ENCODE results near the gene PRKD1. TPM values are rescaled to one million over a fixed set of nuclear protein-coding genes. Genes with fewer than 3 reads are reported as not detected.

PRKD1 gene
- total RNA-seq, 1 donor from 2014 or later = 0.53 TPM

GRCh38 chr14:29637411-29637810 lies 290.2 kb downstream of the PRKD1 start:
- DNase-seq (ENCODE audit: low read depth) (peak; percentile 11), FAIRE-seq (no peak)
- TF ChIP-seq CTCF (IDR thresholded peaks at IDR 0.05; ENCODE audit: insufficient read depth, low read length, severe bottlenecking) = no peak
- H3K36me3 ChIP-seq (ENCODE audit: control insufficient read depth, insufficient read depth, low read length) = no peaks in the 10 kb centered on the region
- H3K4me3 ChIP-seq (ENCODE audit: low read depth, low read length) = no peak overlapping the region
- H3K27me3 ChIP-seq (ENCODE audit: control insufficient read depth, insufficient read depth, low read length) = no peaks in the 10 kb centered on the region

- no peaks in the 10 kb centered on the region for H3K36me3 ChIP-seq (ENCODE audit: control insufficient read depth, insufficient read depth, low read length)
- no peaks in the 10 kb centered on the region for H3K27me3 ChIP-seq (ENCODE audit: control insufficient read depth, insufficient read depth, low read length)
- DNase-seq (ENCODE audit: low read depth) = no peak
- FAIRE-seq = no peak
- no peak overlapping the region for H3K4me3 ChIP-seq (ENCODE audit: low read depth, low read length)
- no peak for TF ChIP-seq CTCF (IDR thresholded peaks at IDR 0.05; ENCODE audit: insufficient read depth, low read length, severe bottlenecking)
Observed at GRCh38 chr14:29636870-29637269, 290.8 kb downstream of the PRKD1 start.

DNA sequence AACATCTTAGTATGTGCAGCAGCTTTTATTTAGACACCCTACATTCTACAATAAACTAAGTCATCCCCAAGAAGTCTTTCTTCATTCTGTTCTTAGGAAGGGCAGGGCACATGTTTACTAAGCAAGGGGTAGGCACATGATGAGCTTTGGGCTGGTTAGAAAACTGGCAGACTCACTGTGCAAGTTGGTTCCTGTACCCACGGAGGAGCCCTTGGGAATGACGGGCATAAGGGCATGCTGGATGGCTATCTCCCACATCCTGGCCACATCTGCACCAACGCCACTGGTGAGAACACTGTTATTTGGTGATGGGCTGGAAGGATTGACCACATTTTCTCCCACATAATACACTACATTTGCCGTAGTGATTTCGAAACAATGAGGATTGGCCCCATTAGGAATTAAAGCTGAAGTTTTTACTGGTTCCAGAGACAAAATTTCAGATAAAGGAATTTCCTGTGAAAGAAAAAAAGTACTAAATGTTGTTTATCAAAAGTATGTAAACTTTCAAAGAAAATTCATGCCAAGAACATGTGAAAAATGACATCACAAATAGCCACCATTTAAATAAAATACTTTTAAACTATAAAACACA lies 297.0 kb downstream of the PRKD1 start:
- no peak for TF ChIP-seq CTCF (IDR thresholded peaks at IDR 0.05; ENCODE audit: insufficient read depth, low read length, severe bottlenecking)
- no peaks in the 10 kb centered on the region for H3K27me3 ChIP-seq (ENCODE audit: control insufficient read depth, insufficient read depth, low read length)
- FAIRE-seq (no peak), DNase-seq (ENCODE audit: low read depth) (peak; percentile 79)
- H3K4me3 ChIP-seq (ENCODE audit: low read depth, low read length) = no peak overlapping the region
- H3K36me3 ChIP-seq (ENCODE audit: control insufficient read depth, insufficient read depth, low read length) = no peaks in the 10 kb centered on the region

DNA sequence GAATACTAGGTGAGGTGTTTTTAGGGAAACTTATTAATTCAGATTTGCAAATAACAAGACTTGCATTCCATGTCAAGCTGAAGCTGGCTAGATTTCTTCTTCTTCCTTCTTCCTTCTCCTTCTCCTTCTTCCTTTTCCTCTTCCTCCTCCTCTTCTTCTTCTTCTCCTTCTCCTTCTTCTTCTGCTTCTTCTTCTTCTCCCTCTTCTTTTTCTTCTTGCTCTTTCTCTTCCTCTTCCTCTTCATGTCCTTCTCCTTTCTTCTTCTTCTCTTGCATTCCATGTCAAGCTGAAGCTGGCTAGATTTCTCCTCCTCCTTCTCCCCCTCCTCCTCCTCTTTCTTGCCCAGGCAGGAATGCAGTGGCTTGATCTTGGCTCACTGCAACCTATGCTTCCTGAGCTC lies 297.8 kb downstream of the PRKD1 start:
- no peak overlapping the region for H3K4me3 ChIP-seq (ENCODE audit: low read depth, low read length)
- no peaks in the 10 kb centered on the region for H3K36me3 ChIP-seq (ENCODE audit: control insufficient read depth, insufficient read depth, low read length)
- no peaks in the 10 kb centered on the region for H3K27me3 ChIP-seq (ENCODE audit: control insufficient read depth, insufficient read depth, low read length)
- TF ChIP-seq CTCF (IDR thresholded peaks at IDR 0.05; ENCODE audit: insufficient read depth, low read length, severe bottlenecking) = no peak
- FAIRE-seq = no peak
- DNase-seq (ENCODE audit: low read depth) = peak; percentile 25

DNA sequence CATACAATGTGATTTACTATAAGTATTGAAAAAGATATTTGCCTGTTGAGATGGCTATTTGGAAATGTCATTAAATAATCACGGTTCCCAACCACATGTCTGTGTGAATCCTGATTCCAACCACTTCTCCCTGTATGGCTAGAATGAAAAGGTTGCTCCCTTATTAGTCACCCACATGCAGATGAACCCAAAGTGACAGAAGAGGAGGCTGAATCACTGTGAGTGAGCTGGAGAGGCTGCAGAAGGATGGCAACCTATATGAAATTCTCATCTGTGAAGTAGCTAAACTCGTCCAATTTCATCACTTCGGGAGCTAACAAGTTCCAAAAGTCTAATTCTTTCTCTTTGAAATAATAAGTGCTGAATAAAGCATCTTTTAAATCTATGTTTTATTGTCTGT lies 300.5 kb downstream of the PRKD1 start:
- Histone ChIP-seq H3K36me3 (ENCODE audit: control insufficient read depth, insufficient read depth, low read length) (no peaks in the 10 kb centered on the region), H3K27me3 (ENCODE audit: control insufficient read depth, insufficient read depth, low read length) (no peaks in the 10 kb centered on the region), H3K4me3 (ENCODE audit: low read depth, low read length) (no peak overlapping the region)
- DNase-seq (ENCODE audit: low read depth) (peak; percentile 57), FAIRE-seq (no peak)
- TF ChIP-seq CTCF (IDR thresholded peaks at IDR 0.05; ENCODE audit: insufficient read depth, low read length, severe bottlenecking) = no peak
